ENCODE measurements around the gene RBMS3. TPM values are rescaled to one million over a fixed set of nuclear protein-coding genes. Genes with fewer than 3 reads are reported as not detected.

RBMS3 gene
- total RNA-seq, 4 donors from 2014 or later: 7.3 to 21.8 (median 12.8) TPM

GRCh38 chr3:29576675-29577074, 295.8 kb downstream of the RBMS3 start:
- no peak for TF ChIP-seq CTCF (IDR thresholded peaks at IDR 0.05)
- intact Hi-C loops (cut with DNase I; ENCODE audit: low total_unique reads): no loop called here
- no peak for DNase-seq (ENCODE audit: low spot score in 2 of 2)
- no peak overlapping the region for H3K4me3 ChIP-seq (ENCODE audit: low read depth, poor library complexity, severe bottlenecking)

GRCh38 chr3:29577250-29577649, 296.4 kb downstream of the RBMS3 start:
- no peak overlapping the region for H3K4me3 ChIP-seq (ENCODE audit: low read depth, poor library complexity, severe bottlenecking)
- TF ChIP-seq POLR2A (IDR thresholded peaks at IDR 0.05): no peak
- TF ChIP-seq CTCF (IDR thresholded peaks at IDR 0.05): no peak
- DNase-seq (ENCODE audit: low spot score in 2 of 2): no peak
- intact Hi-C loops (cut with DNase I; ENCODE audit: low total_unique reads): no loop called here
- 83 to 86% methylated on average over 2 of the region's 2 CpGs for WGBS, 2 donors

- no peak overlapping the region for H3K4me3 ChIP-seq (ENCODE audit: low read depth, poor library complexity, severe bottlenecking)
- DNase-seq (ENCODE audit: low spot score in 2 of 2): no peak
- 81 to 82% methylated on average over 1 of the region's 1 CpG for WGBS, 2 donors
- intact Hi-C loops (cut with DNase I; ENCODE audit: low total_unique reads): no loop called here
- TF ChIP-seq CTCF (IDR thresholded peaks at IDR 0.05) (no peak), POLR2A (IDR thresholded peaks at IDR 0.05) (no peak)
Measured at GRCh38 chr3:29581311-29581710, 300.4 kb downstream of the RBMS3 start.

GRCh38 chr3:29582273-29582672, 301.4 kb downstream of the RBMS3 start:
- intact Hi-C loops (cut with DNase I; ENCODE audit: low total_unique reads): no loop called here
- TF ChIP-seq CTCF (IDR thresholded peaks at IDR 0.05): no peak
- no peak for TF ChIP-seq POLR2A (IDR thresholded peaks at IDR 0.05)
- WGBS, 2 donors: 62 to 65% methylated on average over 3 of the region's 3 CpGs
- no peak overlapping the region for H3K4me3 ChIP-seq (ENCODE audit: low read depth, poor library complexity, severe bottlenecking)
- no peak for DNase-seq (ENCODE audit: low spot score in 2 of 2)

- intact Hi-C loops (cut with DNase I; ENCODE audit: low total_unique reads): no loop called here
Measured at GRCh38 chr3:29583861-29584260, 303.0 kb downstream of the RBMS3 start.

More at GRCh38 chr3:29583861-29584260, 303.0 kb downstream of the RBMS3 start:
- DNase-seq (ENCODE audit: low spot score in 2 of 2): no peak
- no peak overlapping the region for H3K4me3 ChIP-seq (ENCODE audit: low read depth, poor library complexity, severe bottlenecking)
- TF ChIP-seq CTCF (IDR thresholded peaks at IDR 0.05): no peak
- TF ChIP-seq POLR2A (IDR thresholded peaks at IDR 0.05): no peak
